ENCODE data around the gene AMMECR1. TPM values are rescaled to one million over a fixed set of nuclear protein-coding genes. Genes with fewer than 3 reads are reported as not detected.

The AMMECR1 gene
- total and polyA plus RNA-seq, 2 experiments from 2014 or later = 15.3 to 17.1 TPM

DNA sequence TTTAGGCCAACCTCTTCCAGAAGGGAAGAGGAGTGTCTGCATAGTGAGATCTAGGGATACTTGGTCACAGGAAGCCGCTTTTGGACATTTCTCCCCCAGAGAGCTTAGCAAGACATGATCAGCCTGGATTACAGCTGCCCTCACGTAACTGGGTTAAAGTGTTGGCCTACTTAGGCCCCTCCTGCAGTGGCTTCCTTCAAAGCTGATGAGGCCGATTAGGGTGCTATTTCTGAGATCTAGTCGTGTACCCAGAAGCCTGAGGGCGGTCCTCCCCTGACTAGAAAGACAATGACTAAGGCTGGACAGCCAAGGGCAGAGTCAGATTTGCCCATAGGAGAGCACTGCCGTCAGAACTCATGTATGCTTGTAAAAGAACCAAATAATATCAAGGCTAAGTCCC is 135.0 kb downstream of the AMMECR1 start:
- H3K36me3 ChIP-seq (ENCODE audit: low read depth) = no peaks in the 10 kb centered on the region
- TF ChIP-seq EZH2 (IDR thresholded peaks at IDR 0.05; ENCODE audit: insufficient read depth, poor library complexity, severe bottlenecking) (no peak), EZH2phosphoT487 (IDR thresholded peaks at IDR 0.05; ENCODE audit: insufficient read depth, low read depth) (no peak)
- WGBS, 2 experiments (ENCODE audit: low coverage in 1 of 2, low lambda C conversion rate in 2 of 2, missing lambda C conversion rate in 2 of 2) = 90 to 94% methylated on average over 5 to 6 of the region's 6 CpGs
- no peaks in the 10 kb centered on the region for H3K9me3 ChIP-seq (ENCODE audit: low read depth)
- H2AFZ ChIP-seq = no peak overlapping the region
- no peak overlapping the region for H3K4me3 ChIP-seq
- no peaks in the 10 kb centered on the region for H4K20me1 ChIP-seq (ENCODE audit: insufficient read depth)
- no peaks in the 10 kb centered on the region for H3K9me2 ChIP-seq (ENCODE audit: insufficient read depth)
- peak; percentile 8 for DNase-seq
- no peaks in the 10 kb centered on the region for H3K79me2 ChIP-seq (ENCODE audit: insufficient read depth)
- no peak overlapping the region for H3K4me2 ChIP-seq (ENCODE audit: unreplicated experiment)
- H3F3A ChIP-seq (ENCODE audit: insufficient read depth) = peaks cover 25% of the 10 kb centered on the region
- H3K4me1 ChIP-seq (ENCODE audit: insufficient read depth) = peaks cover 33% of the 10 kb centered on the region
- H3K27me3 ChIP-seq (replicated peaks; ENCODE audit: insufficient read depth) = no peaks in the 10 kb centered on the region
- in situ Hi-C loops (cut with MboI) = no loop called here
- no peak overlapping the region for H3K9ac ChIP-seq
- H3K27ac ChIP-seq = peak overlapping the region; percentile 24; the same call in 1 of the 2 replicates

DNA sequence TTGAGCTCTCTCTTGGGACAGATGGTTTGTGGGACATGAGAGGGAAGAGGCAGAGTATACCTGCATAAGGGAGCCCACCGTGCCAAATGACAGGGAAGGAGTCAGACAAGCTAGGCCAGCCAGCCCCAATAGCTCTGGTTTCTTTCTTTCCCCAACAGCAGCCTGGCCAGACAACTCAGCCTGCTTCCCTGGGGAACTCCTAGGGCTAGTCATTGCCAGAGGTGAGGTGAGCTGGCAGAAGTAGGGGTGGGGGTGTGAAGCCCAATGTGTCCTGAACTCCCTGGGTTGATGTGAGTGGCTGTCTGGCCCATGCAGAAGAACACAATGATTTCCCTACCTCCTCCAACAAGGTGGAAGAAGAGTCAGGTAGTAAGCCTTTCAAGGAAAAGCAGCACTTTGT is 135.5 kb downstream of the AMMECR1 start:
- Histone ChIP-seq H3K4me2 (ENCODE audit: unreplicated experiment) (no peak overlapping the region), H3K9me2 (ENCODE audit: insufficient read depth) (no peaks in the 10 kb centered on the region), H3K27me3 (replicated peaks; ENCODE audit: insufficient read depth) (no peaks in the 10 kb centered on the region), H3K27ac (peak overlapping the region; percentile 92), H2AFZ (no peak overlapping the region), H3K4me3 (no peak overlapping the region), H3K9me3 (ENCODE audit: low read depth) (no peaks in the 10 kb centered on the region), H3K36me3 (ENCODE audit: low read depth) (no peaks in the 10 kb centered on the region), H3K79me2 (ENCODE audit: insufficient read depth) (no peaks in the 10 kb centered on the region), H4K20me1 (ENCODE audit: insufficient read depth) (no peaks in the 10 kb centered on the region), H3K4me1 (ENCODE audit: insufficient read depth) (peaks cover 33% of the 10 kb centered on the region), H3F3A (ENCODE audit: insufficient read depth) (peaks cover 25% of the 10 kb centered on the region), H3K9ac (peak overlapping the region; percentile 66)
- WGBS, 2 experiments (ENCODE audit: low coverage in 1 of 2, low lambda C conversion rate in 2 of 2, missing lambda C conversion rate in 2 of 2) = 82 to 88% methylated on average over 1 of the region's 1 CpG
- TF ChIP-seq EZH2 (IDR thresholded peaks at IDR 0.05; ENCODE audit: insufficient read depth, poor library complexity, severe bottlenecking) (no peak), EZH2phosphoT487 (IDR thresholded peaks at IDR 0.05; ENCODE audit: insufficient read depth, low read depth) (no peak)
- in situ Hi-C loops (cut with MboI) = no loop called here
- peak; percentile 69 for DNase-seq

DNA sequence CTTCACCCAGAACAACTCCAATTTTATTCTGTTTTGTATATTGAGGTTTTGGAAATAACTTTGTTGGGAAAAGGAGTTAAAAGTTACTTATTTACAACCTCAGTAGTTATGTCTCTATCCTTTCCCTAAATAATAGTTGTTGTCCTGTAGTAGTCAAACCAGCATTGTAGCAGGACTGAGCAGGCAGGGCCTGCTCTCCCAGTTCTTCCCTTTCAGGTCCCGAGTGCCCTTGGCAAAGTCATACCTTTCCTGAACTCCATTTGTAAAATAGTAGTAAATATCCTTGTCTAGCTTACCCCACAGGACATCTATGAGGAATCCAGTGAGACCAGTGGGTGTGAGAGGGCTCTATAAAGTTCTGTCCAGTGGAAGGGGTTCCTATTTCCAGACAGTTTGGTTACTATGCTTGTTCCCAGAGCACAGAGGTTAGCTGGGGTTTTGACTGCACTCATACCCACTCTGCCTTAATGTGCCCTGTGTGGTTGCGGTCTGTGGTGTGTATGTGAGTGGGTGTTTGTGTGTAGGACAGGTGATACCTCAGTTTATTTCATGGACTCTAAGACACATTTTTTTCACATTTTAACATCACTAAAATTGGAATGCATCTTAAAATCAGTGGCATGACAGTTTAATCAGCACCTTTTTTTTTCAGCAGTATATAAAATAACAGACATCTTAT is 136.3 kb downstream of the AMMECR1 start:
- 95 to 100% methylated on average over 2 of the region's 2 CpGs for WGBS, 2 experiments (ENCODE audit: low coverage in 1 of 2, low lambda C conversion rate in 2 of 2, missing lambda C conversion rate in 2 of 2)
- in situ Hi-C loops (cut with MboI) = no loop called here
- Histone ChIP-seq H3K4me3 (no peak overlapping the region), H3K9me2 (ENCODE audit: insufficient read depth) (no peaks in the 10 kb centered on the region), H3F3A (ENCODE audit: insufficient read depth) (peaks cover 25% of the 10 kb centered on the region), H2AFZ (no peak overlapping the region), H3K9ac (peak overlapping the region; percentile 66), H3K4me1 (ENCODE audit: insufficient read depth) (peaks cover 33% of the 10 kb centered on the region), H3K27me3 (replicated peaks; ENCODE audit: insufficient read depth) (no peaks in the 10 kb centered on the region), H3K27ac (peak overlapping the region; percentile 92), H4K20me1 (ENCODE audit: insufficient read depth) (no peaks in the 10 kb centered on the region), H3K9me3 (ENCODE audit: low read depth) (no peaks in the 10 kb centered on the region), H3K4me2 (ENCODE audit: unreplicated experiment) (peak overlapping the region; percentile 34), H3K36me3 (ENCODE audit: low read depth) (no peaks in the 10 kb centered on the region), H3K79me2 (ENCODE audit: insufficient read depth) (no peaks in the 10 kb centered on the region)
- DNase-seq = no peak
- TF ChIP-seq EZH2 (IDR thresholded peaks at IDR 0.05; ENCODE audit: insufficient read depth, poor library complexity, severe bottlenecking) (no peak), EZH2phosphoT487 (IDR thresholded peaks at IDR 0.05; ENCODE audit: insufficient read depth, low read depth) (no peak)

DNA sequence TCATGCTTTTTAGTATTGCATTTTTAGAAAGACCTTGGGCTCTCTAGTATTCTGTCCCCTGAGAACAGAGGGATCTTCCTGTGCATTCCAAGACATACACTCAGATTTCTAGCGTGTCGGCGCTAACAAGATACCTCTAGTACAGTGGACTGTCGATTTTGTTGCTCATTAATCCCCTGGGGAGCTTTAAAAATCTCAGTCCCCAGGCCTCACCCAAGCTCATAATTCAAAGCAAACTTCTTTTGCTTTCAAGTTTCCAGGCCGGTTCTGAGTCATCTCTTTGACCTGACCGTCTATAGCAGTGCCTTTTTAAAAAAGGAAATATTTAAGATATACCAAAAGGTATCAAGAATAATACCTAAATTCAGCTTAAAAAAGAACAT is 137.0 kb downstream of the AMMECR1 start:
- Histone ChIP-seq H3K27me3 (replicated peaks; ENCODE audit: insufficient read depth) (no peaks in the 10 kb centered on the region), H3K36me3 (ENCODE audit: low read depth) (no peaks in the 10 kb centered on the region), H3K9me2 (ENCODE audit: insufficient read depth) (no peaks in the 10 kb centered on the region), H4K20me1 (ENCODE audit: insufficient read depth) (no peaks in the 10 kb centered on the region), H3K4me3 (no peak overlapping the region), H3K4me1 (ENCODE audit: insufficient read depth) (peaks cover 33% of the 10 kb centered on the region), H3K9me3 (ENCODE audit: low read depth) (no peaks in the 10 kb centered on the region), H3K27ac (peak overlapping the region; percentile 92), H3K9ac (peak overlapping the region; percentile 66), H3K79me2 (ENCODE audit: insufficient read depth) (no peaks in the 10 kb centered on the region), H3K4me2 (ENCODE audit: unreplicated experiment) (peak overlapping the region; percentile 34), H2AFZ (no peak overlapping the region), H3F3A (ENCODE audit: insufficient read depth) (peaks cover 25% of the 10 kb centered on the region)
- peak; percentile 83 for DNase-seq
- 0 to 1% methylated on average over 6 of the region's 6 CpGs for WGBS, 2 experiments (ENCODE audit: low coverage in 1 of 2, low lambda C conversion rate in 2 of 2, missing lambda C conversion rate in 2 of 2)
- in situ Hi-C loops (cut with MboI) = no loop called here
- TF ChIP-seq EZH2 (IDR thresholded peaks at IDR 0.05; ENCODE audit: insufficient read depth, poor library complexity, severe bottlenecking) (no peak), EZH2phosphoT487 (IDR thresholded peaks at IDR 0.05; ENCODE audit: insufficient read depth, low read depth) (no peak)

Measured in GM23248 (cell line).